NB4 (cell line): Measurements from ENCODE around the gene MARK3.

Experiments
- MYC ChIP-seq: IDR thresholded peaks from 2 replicates; pipeline ENCODE4 v1.6.1; 2011; ENCODE audit warnings: low read depth, low read length
- POLR2A ChIP-seq: IDR thresholded peaks from 2 replicates; pipeline ENCODE4 v1.6.1; 2011; ENCODE audit warnings: mild to moderate bottlenecking; ENCODE audit not compliant: insufficient read length; ENCODE audit errors: extremely low read depth
- TF ChIP-seq, protein P1 (sequence below): IDR thresholded peaks from one replicate; pipeline ENCODE4 v1.5.1; 2012; ENCODE audit warnings: low read depth, low read length

DNA sequence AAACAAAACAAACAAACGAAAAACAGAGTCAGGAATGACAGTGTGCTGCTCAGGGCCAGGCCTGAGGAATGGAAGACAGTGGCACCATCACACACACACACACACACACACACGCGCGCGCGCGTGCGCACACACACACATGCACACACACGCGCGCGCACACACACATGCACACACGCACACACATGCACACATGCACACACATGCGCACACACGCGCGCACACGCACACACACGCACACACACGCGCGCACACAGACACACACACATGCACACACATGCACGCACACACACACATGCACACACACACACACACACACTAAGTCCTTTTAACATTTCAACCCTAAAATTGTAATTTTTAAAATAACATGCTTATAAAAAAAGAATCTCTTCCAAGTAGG, 13.2 kb upstream of the MARK3 start:
- TF ChIP-seq, protein P1, sequence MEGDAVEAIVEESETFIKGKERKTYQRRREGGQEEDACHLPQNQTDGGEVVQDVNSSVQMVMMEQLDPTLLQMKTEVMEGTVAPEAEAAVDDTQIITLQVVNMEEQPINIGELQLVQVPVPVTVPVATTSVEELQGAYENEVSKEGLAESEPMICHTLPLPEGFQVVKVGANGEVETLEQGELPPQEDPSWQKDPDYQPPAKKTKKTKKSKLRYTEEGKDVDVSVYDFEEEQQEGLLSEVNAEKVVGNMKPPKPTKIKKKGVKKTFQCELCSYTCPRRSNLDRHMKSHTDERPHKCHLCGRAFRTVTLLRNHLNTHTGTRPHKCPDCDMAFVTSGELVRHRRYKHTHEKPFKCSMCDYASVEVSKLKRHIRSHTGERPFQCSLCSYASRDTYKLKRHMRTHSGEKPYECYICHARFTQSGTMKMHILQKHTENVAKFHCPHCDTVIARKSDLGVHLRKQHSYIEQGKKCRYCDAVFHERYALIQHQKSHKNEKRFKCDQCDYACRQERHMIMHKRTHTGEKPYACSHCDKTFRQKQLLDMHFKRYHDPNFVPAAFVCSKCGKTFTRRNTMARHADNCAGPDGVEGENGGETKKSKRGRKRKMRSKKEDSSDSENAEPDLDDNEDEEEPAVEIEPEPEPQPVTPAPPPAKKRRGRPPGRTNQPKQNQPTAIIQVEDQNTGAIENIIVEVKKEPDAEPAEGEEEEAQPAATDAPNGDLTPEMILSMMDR, result no peak
- TF ChIP-seq MYC (no peak), POLR2A (no peak)
